WTC11 (cell line): ENCODE data around the gene NXN. TPM values are rescaled to one million over a fixed set of nuclear protein-coding genes. Genes with fewer than 3 reads are reported as not detected.

ENCODE experiments used
- ATAC-seq: fragments of 200-7000 bp; cut with Tn5 transposase; 2 replicates; pipeline ENCODE4 v1.10.0; 2021; ENCODE audit warnings: mild to moderate bottlenecking, moderate library complexity
- CTCF ChIA-PET: fragments of 300-600 bp; sonication (Branson Sonifier 250); formaldehyde crosslinking; loops from one replicate; lab custom pipeline; 2021; ENCODE audit warnings: antibody characterized with exemption; lab: Charles Lee
- POLR2A ChIA-PET: fragments of 350-600 bp; sonication (Branson Sonifier 250); formaldehyde crosslinking; loops from one replicate; lab custom pipeline; 2021; ENCODE audit warnings: antibody characterized with exemption; lab: Charles Lee
- DNase-seq: peaks from one replicate; pipeline ENCODE4 v3.0.0; 2021; ENCODE audit warnings: low spot score
- H3K27ac Mint-ChIP-seq: 2 replicates; pipeline ENCODE4 v1.8.0; 2021; ENCODE audit warnings: mixed read lengths
- H3K27me3 Mint-ChIP-seq: 2 replicates; pipeline ENCODE4 v1.8.0; 2021; ENCODE audit warnings: low read depth, mild to moderate bottlenecking, moderate library complexity, mixed read lengths
- H3K36me3 Mint-ChIP-seq: 2 replicates; pipeline ENCODE4 v1.8.0; 2021; ENCODE audit warnings: mixed read lengths
- H3K4me1 Mint-ChIP-seq: 2 replicates; pipeline ENCODE4 v1.8.0; 2022; ENCODE audit warnings: mixed read lengths
- H3K4me3 Mint-ChIP-seq: 2 replicates; pipeline ENCODE4 v1.8.0; 2021; ENCODE audit warnings: mild to moderate bottlenecking, moderate library complexity, mixed read lengths
- H3K9me3 Mint-ChIP-seq: 2 replicates; pipeline ENCODE4 v1.8.0; 2021; ENCODE audit warnings: mixed read lengths
- ATF6 ChIP-seq: sonication (generic); formaldehyde crosslinking; IDR thresholded peaks from 2 replicates; pipeline ENCODE4 v1.8.1; 2023; ENCODE audit warnings: mild to moderate bottlenecking, missing genetic modification reagents
- E2F4 ChIP-seq: sonication (generic); formaldehyde crosslinking; IDR thresholded peaks from 2 replicates; pipeline ENCODE4 v1.8.1; 2022; ENCODE audit warnings: low read depth, mild to moderate bottlenecking, moderate library complexity, missing genetic modification reagents, borderline replicate concordance
- EMX1 ChIP-seq: fragments of 250-450 bp; sonication (Bioruptor Pico); IDR thresholded peaks from 2 replicates; pipeline ENCODE4 v1.8.0; 2021; ENCODE audit warnings: mild to moderate bottlenecking
- ESRRA ChIP-seq: sonication (generic); formaldehyde crosslinking; IDR thresholded peaks from 2 replicates; pipeline ENCODE4 v1.8.1; 2022; ENCODE audit warnings: mild to moderate bottlenecking, missing genetic modification reagents, borderline replicate concordance
- GRHL2 ChIP-seq: fragments of 250-450 bp; sonication (Bioruptor Pico); IDR thresholded peaks from 2 replicates; pipeline ENCODE4 v1.8.0; 2022; ENCODE audit warnings: mild to moderate bottlenecking, moderate library complexity; ENCODE audit not compliant: insufficient replicate concordance, severe bottlenecking
- GTF2I ChIP-seq: fragments of 250-450 bp; sonication (Bioruptor Pico); conservative IDR thresholded peaks from 2 replicates; pipeline ENCODE4 v1.4.0; 2021; ENCODE audit warnings: mild to moderate bottlenecking
- HMGXB4 ChIP-seq: sonication (generic); formaldehyde crosslinking; IDR thresholded peaks from 2 replicates; pipeline ENCODE4 v1.8.1; 2023; ENCODE audit warnings: mild to moderate bottlenecking, moderate library complexity, missing genetic modification reagents
- MYBL2 ChIP-seq: sonication (generic); formaldehyde crosslinking; IDR thresholded peaks from 2 replicates; pipeline ENCODE4 v1.8.1; 2023; ENCODE audit warnings: mild to moderate bottlenecking, moderate library complexity, missing genetic modification reagents
- PRRX2 ChIP-seq: fragments of 250-450 bp; sonication (Bioruptor Pico); IDR thresholded peaks from 2 replicates; pipeline ENCODE4 v1.8.0; 2021; ENCODE audit warnings: mild to moderate bottlenecking
- RELA ChIP-seq: sonication (generic); formaldehyde crosslinking; IDR thresholded peaks from 2 replicates; pipeline ENCODE4 v1.8.1; 2022; ENCODE audit warnings: missing genetic modification reagents, mild to moderate bottlenecking, borderline replicate concordance
- SP1 ChIP-seq: sonication (generic); formaldehyde crosslinking; conservative IDR thresholded peaks from 2 replicates; pipeline ENCODE4 v1.8.1; 2022; ENCODE audit warnings: missing genetic modification reagents
- TCF7 ChIP-seq: sonication (generic); formaldehyde crosslinking; IDR thresholded peaks from 2 replicates; pipeline ENCODE4 v1.8.0; 2022; ENCODE audit warnings: mild to moderate bottlenecking, low read depth, missing genetic modification reagents, moderate library complexity
- TEAD1 ChIP-seq: sonication (generic); formaldehyde crosslinking; IDR thresholded peaks from 2 replicates; pipeline ENCODE4 v1.8.0; 2022; ENCODE audit warnings: mild to moderate bottlenecking, missing genetic modification reagents
- ZNF263 ChIP-seq: sonication (generic); formaldehyde crosslinking; IDR thresholded peaks from 2 replicates; pipeline ENCODE4 v1.8.1; 2022; ENCODE audit warnings: low read depth, mild to moderate bottlenecking, moderate library complexity, missing genetic modification reagents
- total RNA-seq: library from RNA; stranded (reverse); gene quantifications from 3 replicates; pipeline ENCODE4 v1.2.3, GENCODE V29; 2021
- TF ChIP-seq, protein P1 (sequence below): fragments of 250-450 bp; sonication (Bioruptor Pico); IDR thresholded peaks from 2 replicates; pipeline ENCODE4 v1.8.0; 2021; ENCODE audit warnings: mild to moderate bottlenecking
- TF ChIP-seq, protein P2 (sequence below): sonication (generic); formaldehyde crosslinking; IDR thresholded peaks from 2 replicates; pipeline ENCODE4 v1.8.1; 2023; ENCODE audit warnings: mild to moderate bottlenecking, missing genetic modification reagents
- TF ChIP-seq, protein P3 (sequence below): sonication (generic); formaldehyde crosslinking; IDR thresholded peaks from 2 replicates; pipeline ENCODE4 v1.8.0; 2022; ENCODE audit warnings: mild to moderate bottlenecking, missing genetic modification reagents
- TF ChIP-seq, protein P4 (sequence below): sonication (generic); formaldehyde crosslinking; conservative IDR thresholded peaks from 2 replicates; pipeline ENCODE4 v1.8.1; 2022; ENCODE audit warnings: mild to moderate bottlenecking, missing genetic modification reagents

The NXN gene
- total RNA-seq, 1 experiment from 2014 or later, result 96.8 TPM

DNA sequence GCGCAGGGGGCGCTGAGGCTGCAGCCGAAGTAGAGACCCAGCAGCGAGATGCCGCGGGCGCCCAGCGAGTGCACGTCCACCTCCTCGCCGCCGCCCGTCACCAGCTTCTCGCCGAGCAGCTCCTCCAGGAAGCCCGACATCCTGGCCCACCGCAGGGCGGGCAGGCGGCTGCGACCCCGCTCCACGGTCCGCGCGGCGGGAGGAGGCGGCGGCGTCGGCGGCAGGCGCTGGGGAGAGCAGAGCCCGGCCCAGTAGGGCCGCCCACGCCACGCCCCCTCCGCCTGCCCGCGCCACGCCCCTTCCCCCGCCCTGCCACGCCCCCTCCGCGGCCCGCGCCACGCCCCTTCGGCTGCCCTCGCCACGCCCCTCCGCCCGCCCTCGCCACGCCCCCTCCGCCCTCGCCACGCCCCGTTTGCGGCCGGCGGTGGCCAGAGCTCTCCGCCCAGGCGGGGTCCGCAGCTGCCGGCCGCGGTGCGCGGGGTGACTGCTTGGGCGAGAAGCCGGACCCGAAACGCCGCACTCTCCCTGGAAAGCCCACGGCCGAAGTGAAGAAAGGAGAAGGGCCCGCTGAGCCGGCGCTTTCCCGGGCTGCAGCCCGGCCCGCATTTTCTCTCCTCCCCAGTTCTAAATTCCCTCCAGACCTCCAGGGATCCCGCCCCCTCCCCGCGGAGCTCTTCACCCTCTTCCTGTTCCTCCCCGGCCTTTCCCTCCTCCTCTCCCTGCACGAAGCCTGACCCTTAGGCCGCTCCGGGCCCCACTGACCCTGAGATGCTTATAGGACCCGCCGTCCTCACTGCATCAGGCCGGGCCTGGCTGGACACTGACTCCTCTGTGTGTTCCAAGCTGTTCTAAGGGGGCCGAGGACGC lies at the start of gene NXN (continued):
- TF ChIP-seq ATF6 (CRISPR knock-in tag) (no peak), TEAD1 (0 out of 2 replicates have a peak, but pooled peaks have one; percentile 33), GTF2I (no peak), RELA (CRISPR knock-in tag) (no peak), SP1 (CRISPR knock-in tag) (peak; percentile 90), HMGXB4 (0 out of 2 replicates have a peak, but pooled peaks have one; percentile 45), E2F4 (CRISPR knock-in tag) (no peak)
- TF ChIP-seq, protein P1, sequence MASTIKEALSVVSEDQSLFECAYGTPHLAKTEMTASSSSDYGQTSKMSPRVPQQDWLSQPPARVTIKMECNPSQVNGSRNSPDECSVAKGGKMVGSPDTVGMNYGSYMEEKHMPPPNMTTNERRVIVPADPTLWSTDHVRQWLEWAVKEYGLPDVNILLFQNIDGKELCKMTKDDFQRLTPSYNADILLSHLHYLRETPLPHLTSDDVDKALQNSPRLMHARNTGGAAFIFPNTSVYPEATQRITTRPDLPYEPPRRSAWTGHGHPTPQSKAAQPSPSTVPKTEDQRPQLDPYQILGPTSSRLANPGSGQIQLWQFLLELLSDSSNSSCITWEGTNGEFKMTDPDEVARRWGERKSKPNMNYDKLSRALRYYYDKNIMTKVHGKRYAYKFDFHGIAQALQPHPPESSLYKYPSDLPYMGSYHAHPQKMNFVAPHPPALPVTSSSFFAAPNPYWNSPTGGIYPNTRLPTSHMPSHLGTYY, result no peak
- TF ChIP-seq, protein P2, sequence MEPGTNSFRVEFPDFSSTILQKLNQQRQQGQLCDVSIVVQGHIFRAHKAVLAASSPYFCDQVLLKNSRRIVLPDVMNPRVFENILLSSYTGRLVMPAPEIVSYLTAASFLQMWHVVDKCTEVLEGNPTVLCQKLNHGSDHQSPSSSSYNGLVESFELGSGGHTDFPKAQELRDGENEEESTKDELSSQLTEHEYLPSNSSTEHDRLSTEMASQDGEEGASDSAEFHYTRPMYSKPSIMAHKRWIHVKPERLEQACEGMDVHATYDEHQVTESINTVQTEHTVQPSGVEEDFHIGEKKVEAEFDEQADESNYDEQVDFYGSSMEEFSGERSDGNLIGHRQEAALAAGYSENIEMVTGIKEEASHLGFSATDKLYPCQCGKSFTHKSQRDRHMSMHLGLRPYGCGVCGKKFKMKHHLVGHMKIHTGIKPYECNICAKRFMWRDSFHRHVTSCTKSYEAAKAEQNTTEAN (CRISPR knock-in tag), result no peak

DNA sequence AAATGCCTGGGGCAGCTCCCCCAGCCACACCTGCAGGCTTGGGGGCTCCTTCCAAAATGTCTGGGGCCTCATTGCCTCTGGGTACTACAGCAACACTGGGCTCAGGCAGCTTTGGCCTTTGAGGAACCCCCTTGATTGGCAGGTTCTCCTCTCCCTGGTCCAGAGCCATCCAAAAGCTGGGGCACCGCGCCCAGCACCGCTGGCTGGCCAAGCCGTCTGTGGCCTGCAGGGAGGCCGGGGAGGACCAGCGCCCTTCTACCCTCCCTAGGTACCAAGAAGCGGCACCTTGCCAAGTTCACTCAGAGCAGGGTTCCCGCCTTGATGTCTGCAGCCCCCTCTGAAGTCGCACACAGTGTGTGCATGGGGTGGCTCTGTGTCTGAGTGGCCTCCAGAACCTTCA lies 47.5 kb upstream of the NXN start:
- H3K27ac Mint-ChIP-seq, result no peak overlapping the region
- no peak for TF ChIP-seq ZNF263
- TF ChIP-seq ESRRA, result no peak
- TF ChIP-seq TCF7 (CRISPR knock-in tag), result no peak
- TF ChIP-seq PRRX2 (CRISPR knock-in tag), result no peak
- no peak for TF ChIP-seq MYBL2 (CRISPR knock-in tag)
- TF ChIP-seq, protein P1, result no peak
- TF ChIP-seq GRHL2, result no peak
- TF ChIP-seq ATF6 (CRISPR knock-in tag), result no peak
- no peak for TF ChIP-seq EMX1 (CRISPR knock-in tag)
- TF ChIP-seq TEAD1, result no peak
- TF ChIP-seq, protein P3, sequence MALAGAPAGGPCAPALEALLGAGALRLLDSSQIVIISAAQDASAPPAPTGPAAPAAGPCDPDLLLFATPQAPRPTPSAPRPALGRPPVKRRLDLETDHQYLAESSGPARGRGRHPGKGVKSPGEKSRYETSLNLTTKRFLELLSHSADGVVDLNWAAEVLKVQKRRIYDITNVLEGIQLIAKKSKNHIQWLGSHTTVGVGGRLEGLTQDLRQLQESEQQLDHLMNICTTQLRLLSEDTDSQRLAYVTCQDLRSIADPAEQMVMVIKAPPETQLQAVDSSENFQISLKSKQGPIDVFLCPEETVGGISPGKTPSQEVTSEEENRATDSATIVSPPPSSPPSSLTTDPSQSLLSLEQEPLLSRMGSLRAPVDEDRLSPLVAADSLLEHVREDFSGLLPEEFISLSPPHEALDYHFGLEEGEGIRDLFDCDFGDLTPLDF (CRISPR knock-in tag), result no peak
- TF ChIP-seq, protein P4, sequence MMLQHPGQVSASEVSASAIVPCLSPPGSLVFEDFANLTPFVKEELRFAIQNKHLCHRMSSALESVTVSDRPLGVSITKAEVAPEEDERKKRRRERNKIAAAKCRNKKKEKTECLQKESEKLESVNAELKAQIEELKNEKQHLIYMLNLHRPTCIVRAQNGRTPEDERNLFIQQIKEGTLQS, result no peak
- TF ChIP-seq RELA (CRISPR knock-in tag), result no peak
- no peak for ATAC-seq

More for the DNA sequence above, 47.5 kb upstream of the NXN start:
- CTCF ChIA-PET, result interaction anchor here (1.9 kb wide), 1 partner anchor 29 kb away, joined by 10 read pairs; no protein-coding TSS in a partner anchor
- DNase-seq, result no peak
- POLR2A ChIA-PET, result interaction anchor here (0.7 kb wide), 1 partner anchor 829 kb away, joined by 4 read pairs; no protein-coding TSS in a partner anchor
- H3K27me3 Mint-ChIP-seq, result peaks cover 6% of the 10 kb centered on the region
- H3K36me3 Mint-ChIP-seq, result no peaks in the 10 kb centered on the region
- no peak overlapping the region for H3K4me3 Mint-ChIP-seq
- H3K9me3 Mint-ChIP-seq, result no peaks in the 10 kb centered on the region
- no peaks in the 10 kb centered on the region; the same call in 1 of the 2 replicates for H3K4me1 Mint-ChIP-seq
